Keratinocyte (primary cell): Measurements from ENCODE around the gene NRG2. TPM values are rescaled to one million over a fixed set of nuclear protein-coding genes. Genes with fewer than 3 reads are reported as not detected.

Source experiments
- DNase-seq: peaks from one replicate; pipeline ENCODE4 v3.0.0-alpha.2; 2011; ENCODE audit warnings: low read depth, missing footprints, low spot score
- FAIRE-seq: peaks from 2 replicates; lab custom pipeline; 2011; peaks lifted over from hg19 to GRCh38; lab: Jason Lieb, UNC
- H2AFZ ChIP-seq: 2 replicates; pipeline ENCODE4 v1.6.0; 2012; ENCODE audit warnings: low read length, control low read depth, inconsistent platforms; ENCODE audit not compliant: control insufficient read depth
- H3K27ac ChIP-seq: 2 replicates; pipeline ENCODE4 v1.5.1; 2011; ENCODE audit warnings: low read length; ENCODE audit not compliant: control insufficient read depth, insufficient read depth
- H3K27me3 ChIP-seq: 3 replicates; pipeline ENCODE4 v1.6.0; 2011; ENCODE audit warnings: low read length; ENCODE audit not compliant: control insufficient read depth, insufficient read depth; ENCODE audit errors: extremely low read depth
- H3K36me3 ChIP-seq, 2 experiments: 2 replicates in 1 of 2; 3 replicates in 1 of 2; pipeline ENCODE4 v1.5.1; 2011; ENCODE audit warnings: low read length in 2 of 2, mild to moderate bottlenecking in 1 of 2; ENCODE audit not compliant: control insufficient read depth in 2 of 2, insufficient read depth in 2 of 2; ENCODE audit errors: extremely low read depth in 1 of 2
- H3K4me1 ChIP-seq: 3 replicates; pipeline ENCODE4 v1.5.1; 2011; ENCODE audit warnings: low read length; ENCODE audit not compliant: control insufficient read depth, insufficient read depth; ENCODE audit errors: extremely low read depth
- H3K4me2 ChIP-seq: 3 replicates; pipeline ENCODE4 v1.6.0; 2011; ENCODE audit warnings: low read depth, low read length; ENCODE audit not compliant: control insufficient read depth, insufficient read depth; ENCODE audit errors: extremely low read depth
- H3K4me3 ChIP-seq, 3 experiments: fragments of 200-600 bp in 1 of 3; sonication (generic) in 1 of 3; 2 replicates in 2 of 3; 3 replicates in 1 of 3; pipeline ENCODE4 v1.5.1; 2011 to 2016; ENCODE audit warnings: low read length in 3 of 3, mild to moderate bottlenecking in 3 of 3, control low read depth in 2 of 3, inconsistent platforms in 1 of 3, low read depth in 1 of 3, mixed read lengths in 1 of 3, mixed run types in 1 of 3, moderate library complexity in 1 of 3; ENCODE audit not compliant: control insufficient read depth in 2 of 3, insufficient read depth in 2 of 3; ENCODE audit errors: extremely low read depth in 1 of 3
- H3K79me2 ChIP-seq: 2 replicates; pipeline ENCODE4 v1.6.0; 2012; ENCODE audit warnings: low read length; ENCODE audit not compliant: control insufficient read depth, insufficient read depth
- H3K9ac ChIP-seq: 3 replicates; pipeline ENCODE4 v1.6.0; 2011; ENCODE audit warnings: low read length; ENCODE audit not compliant: control insufficient read depth, insufficient read depth; ENCODE audit errors: extremely low read depth
- H3K9me1 ChIP-seq: 3 replicates; pipeline ENCODE4 v1.6.0; 2011; ENCODE audit warnings: low read length; ENCODE audit not compliant: control insufficient read depth, insufficient read depth; ENCODE audit errors: extremely low read depth
- H3K9me3 ChIP-seq: 2 replicates; pipeline ENCODE4 v1.5.1; 2012; ENCODE audit warnings: low read depth, low read length; ENCODE audit not compliant: control insufficient read depth
- H4K20me1 ChIP-seq: 3 replicates; pipeline ENCODE4 v1.6.0; 2011; ENCODE audit warnings: low read length; ENCODE audit not compliant: control insufficient read depth, insufficient read depth; ENCODE audit errors: extremely low read depth
- CTCF ChIP-seq, 3 experiments: IDR thresholded peaks in 1 of 3; conservative IDR thresholded peaks in 1 of 3; optimal IDR thresholded peaks in 1 of 3; 2 replicates in 2 of 3; 3 replicates in 1 of 3; pipeline versions ENCODE3 to v1.5.1; 2011; ENCODE audit warnings: low read length in 3 of 3, mild to moderate bottlenecking in 3 of 3, moderate library complexity in 2 of 3, control low read depth in 1 of 3, inconsistent platforms in 1 of 3; ENCODE audit not compliant: insufficient read depth in 2 of 3; ENCODE audit errors: extremely low read depth in 1 of 3
- EZH2 ChIP-seq: IDR thresholded peaks from one replicate; pipeline ENCODE4 v1.6.1; 2012; ENCODE audit warnings: inconsistent platforms, mild to moderate bottlenecking, low read length, moderate library complexity
- dilution Hi-C: fragments of 300-500 bp; cut with MboI; formaldehyde crosslinking; loops from one replicate; pipeline ENCODE4 v1.7.0; 2020; ENCODE audit warnings: low sequenced_read_pairs; ENCODE audit not compliant: extremely low pct_ligation_motif_present
- polyA plus RNA-seq, 5 experiments: library from polyadenylated mRNA; depleted of rRNA in 3 of 5; stranded (reverse) in 3 of 5; stranded (forward) in 1 of 5; unstranded in 1 of 5; fragments of >200 nt; gene quantifications; 1 replicate in 1 of 5; 2 replicates in 3 of 5; 3 replicates in 1 of 5; pipeline versions ENCODE4 v1.2.1 to v1.2.3, GENCODE V29; 2011 to 2012; ENCODE audit warnings: missing spikeins in 2 of 5, low read depth in 1 of 5, low replicate concordance in 1 of 5

NRG2 gene
- polyA plus RNA-seq, 1 donor (not counting 4 experiments of a cell fraction or from before 2014, with no cell fraction given), result 0.13 TPM

DNA sequence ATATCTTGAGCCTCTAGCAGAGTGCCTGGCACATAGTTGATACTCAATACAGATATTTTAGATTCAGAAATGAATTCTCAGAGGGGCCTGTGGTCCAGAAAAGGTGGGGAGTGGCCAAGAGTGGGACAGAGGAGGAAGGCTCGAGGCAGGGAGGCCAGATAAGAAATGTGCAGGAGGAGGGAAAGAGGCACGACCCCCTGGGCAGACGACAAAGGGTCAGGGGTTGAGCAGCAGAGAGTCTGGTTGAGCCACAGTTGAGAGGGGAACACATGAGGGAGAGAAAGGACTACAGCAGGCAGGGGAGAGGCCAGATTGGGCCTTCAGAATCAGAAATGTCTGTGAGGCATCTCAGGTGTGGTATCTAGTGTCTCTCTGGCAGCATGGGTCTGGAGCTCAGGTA lies 158.4 kb downstream of the NRG2 start:
- Histone ChIP-seq H3K4me1 (peaks cover 9% of the 10 kb centered on the region), H4K20me1 (no peaks in the 10 kb centered on the region), H3K9ac (no peak overlapping the region), H3K4me3 (no peak overlapping the region), H3K36me3 (no peaks in the 10 kb centered on the region), H3K9me1 (no peaks in the 10 kb centered on the region), H3K27ac (no peak overlapping the region), H3K27me3 (no peaks in the 10 kb centered on the region), H2AFZ (no peak overlapping the region), H3K79me2 (no peaks in the 10 kb centered on the region), H3K9me3 (no peaks in the 10 kb centered on the region), H3K4me2 (no peak overlapping the region)
- dilution Hi-C loops, result no loop called here
- FAIRE-seq (no peak), DNase-seq (no peak)
- TF ChIP-seq CTCF (optimal IDR thresholded peaks at IDR 0.05 in 1 of 3, IDR thresholded peaks at IDR 0.05 in 1 of 3, conservative IDR thresholded peaks at IDR 0.05 in 1 of 3; ENCODE audit: extremely low read depth in 1 of 3, insufficient read depth in 2 of 3, low read length in 3 of 3), result no peak
- no peak for TF ChIP-seq EZH2

DNA sequence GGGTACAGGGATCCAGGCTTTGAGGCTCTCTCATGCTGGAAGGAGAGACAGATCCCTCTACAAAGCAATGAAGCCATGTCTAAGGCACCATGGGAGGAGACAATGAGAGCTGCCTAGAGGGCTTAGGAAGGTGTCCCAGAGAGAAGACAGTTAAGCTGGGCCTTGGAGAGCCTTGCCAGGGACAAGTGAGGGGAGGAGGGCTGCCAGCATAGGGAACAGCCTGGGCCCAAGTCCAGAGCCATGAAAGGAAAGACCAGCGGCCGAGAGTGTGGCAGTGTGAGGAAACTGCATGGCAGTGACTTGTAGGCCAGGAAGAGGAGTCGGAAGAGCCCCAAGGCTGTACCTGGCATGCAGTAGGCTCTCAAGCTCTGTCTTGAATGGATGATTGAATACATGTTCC lies 159.0 kb downstream of the NRG2 start:
- DNase-seq (no peak), FAIRE-seq (no peak)
- dilution Hi-C loops, result no loop called here
- Histone ChIP-seq H3K27me3 (no peaks in the 10 kb centered on the region), H3K4me1 (peaks cover 9% of the 10 kb centered on the region), H3K79me2 (no peaks in the 10 kb centered on the region), H3K9me1 (no peaks in the 10 kb centered on the region), H3K4me2 (no peak overlapping the region), H4K20me1 (no peaks in the 10 kb centered on the region), H3K9ac (no peak overlapping the region), H3K36me3 (no peaks in the 10 kb centered on the region), H2AFZ (no peak overlapping the region), H3K9me3 (no peaks in the 10 kb centered on the region), H3K27ac (no peak overlapping the region), H3K4me3 (no peak overlapping the region)
- TF ChIP-seq CTCF (optimal IDR thresholded peaks at IDR 0.05 in 1 of 3, IDR thresholded peaks at IDR 0.05 in 1 of 3, conservative IDR thresholded peaks at IDR 0.05 in 1 of 3; ENCODE audit: extremely low read depth in 1 of 3, insufficient read depth in 2 of 3, low read length in 3 of 3) (no peak), EZH2 (no peak)
